Adrenal gland (tissue), 12 donors: ENCODE measurements around the gene SLC24A3. TPM values are rescaled to one million over a fixed set of nuclear protein-coding genes. Genes with fewer than 3 reads are reported as not detected.

Source experiments
- DNase-seq, 7 donors: peaks; one replicate each; pipeline ENCODE4 v3.0.0-alpha.2; 2019 to 2020
- H3K27ac ChIP-seq, 5 donors: fragments of 200-600 bp; sonication (generic) in 4 of 5; 1 replicate in 3 of 5; 2 replicates in 2 of 5; pipeline versions ENCODE4 v1.5.1 to v1.8.0; 2016 to 2020; ENCODE audit warnings: mild to moderate bottlenecking in 1 of 5
- H3K27me3 ChIP-seq: fragments of 200-600 bp; 2 replicates; pipeline ENCODE4 v1.8.0; 2021
- H3K36me3 ChIP-seq, 2 donors: fragments of 200-600 bp; replicated peaks in 1 of 2; 1 replicate in 1 of 2; 2 replicates in 1 of 2; pipeline versions ENCODE4 v1.5.1 to v1.8.0; 2018 to 2022
- H3K4me1 ChIP-seq, 2 donors: fragments of 200-600 bp; replicated peaks in 1 of 2; 1 replicate in 1 of 2; 2 replicates in 1 of 2; pipeline versions ENCODE4 v1.5.1 to v1.8.0; 2018 to 2021
- H3K4me3 ChIP-seq, 4 donors: fragments of 200-600 bp; sonication (generic) in 3 of 4; one replicate each; pipeline ENCODE4 v1.5.1; 2016 to 2018
- H3K9me3 ChIP-seq, 3 donors: fragments of 200-600 bp; sonication (generic) in 1 of 3; replicated peaks in 1 of 3; 1 replicate in 2 of 3; 2 replicates in 1 of 3; pipeline versions ENCODE4 v1.5.1 to v1.8.0; 2016 to 2021
- CTCF ChIP-seq, 6 experiments: fragments of 450-650 bp in 4 of 6; fragments of 200-600 bp in 2 of 6; sonication (generic) in 1 of 6; IDR thresholded peaks; 1 replicate in 5 of 6; 2 replicates in 1 of 6; pipeline versions ENCODE4 v1.5.1 to v1.8.0; 2016 to 2021; ENCODE audit warnings: antibody characterized with exemption in 6 of 6, mild to moderate bottlenecking in 2 of 6, moderate library complexity in 1 of 6
- POLR2A ChIP-seq, 2 donors: fragments of 450-650 bp; IDR thresholded peaks; one replicate each; pipeline ENCODE4 v1.6.1; 2017; ENCODE audit warnings: antibody characterized with exemption in 2 of 2, mild to moderate bottlenecking in 2 of 2, moderate library complexity in 1 of 2
- WGBS, 4 donors: extraction: QIAGEN DNeasy Blood & Tissue Kit in 2 of 4; methylation state at CpG; one replicate each; pipeline versions ENCODE4 v1.1.5 to v1.1.7; 2013 to 2017; 5-methylcytosine and 5-hydroxymethylcytosine counted together
- intact Hi-C, 2 donors: fragments of 100-400 bp; cut with DNase I; formaldehyde crosslinking; loops; one replicate each; pipeline versions ENCODE4 v1.14.1 to v1.15.0; 2022 to 2023
- polyA plus RNA-seq, 3 donors: library from polyadenylated mRNA; stranded (reverse); fragments of 200-250 nt in 2 of 3; fragments of 350-450 nt in 1 of 3; fragmentation: Illumina TruSeq in 1 of 3; extraction: RNeasy Lipid Tissue Mini Kit (QIAGEN cat#74804) in 1 of 3; gene quantifications; one replicate each; pipeline ENCODE4 v1.2.3, GENCODE V29; 2013 to 2014
- total RNA-seq, 9 donors: library from RNA; depleted of rRNA in 4 of 9; stranded (reverse); fragments of >200 nt in 4 of 9; fragments of 120-200 nt in 1 of 9; fragmentation: NEBNext Ultra II Directional in 1 of 9; extraction: Animal tissue kit (Norgen Biotek cat#: 25700) in 1 of 9; gene quantifications; one replicate each; pipeline versions ENCODE4 v1.1.0 to v1.2.4, GENCODE V29; 2013 to 2023
- donor health status: healthy with polysubstance abuse.
- donor health status: Bipolar disorder and iron deficiency.
- donor health status: DM: yes; HTN: yes; CAD: no.
- donor health status: DM: no; HTN: no; CAD: no.
- donor health status: DM: no; HTN: no; CAD: no.
- donor health status: DM: yes; HTN: yes; CAD: no.

SLC24A3 gene
- total and polyA plus RNA-seq, 12 donors: 0.89 to 44.4 (median 2.7) TPM

GRCh38 chr20:19540392-19540791 lies 327.9 kb downstream of the SLC24A3 start:
- Histone ChIP-seq H3K4me3 (no peak overlapping the region), H3K27ac (no peak overlapping the region), H3K9me3 (no peaks in the 10 kb centered on the region), H3K27me3 (no peaks in the 10 kb centered on the region), H3K36me3 (no peaks in the 10 kb centered on the region), H3K4me1 (no peaks in the 10 kb centered on the region)
- no peak for TF ChIP-seq CTCF (IDR thresholded peaks at IDR 0.05)
- TF ChIP-seq POLR2A (IDR thresholded peaks at IDR 0.05): no peak
- 64 to 67% (median 66%) methylated on average over 7 of the region's 7 CpGs for WGBS, 4 donors
- DNase-seq: no peak
- intact Hi-C loops: no loop called here

- no peak overlapping the region for H3K4me3 ChIP-seq
- DNase-seq: no peak
- no peaks in the 10 kb centered on the region for H3K9me3 ChIP-seq
- H3K27ac ChIP-seq: no peak overlapping the region
- TF ChIP-seq POLR2A (IDR thresholded peaks at IDR 0.05) (no peak), CTCF (IDR thresholded peaks at IDR 0.05) (no peak)
- 74 to 78% (median 75%) methylated on average over 6 of the region's 6 CpGs for WGBS, 4 donors
- no peaks in the 10 kb centered on the region for H3K36me3 ChIP-seq
- intact Hi-C loops: no loop called here
- H3K4me1 ChIP-seq: no peaks in the 10 kb centered on the region
- H3K27me3 ChIP-seq: no peaks in the 10 kb centered on the region
Measured at GRCh38 chr20:19543101-19543500, 330.7 kb downstream of the SLC24A3 start.

- TF ChIP-seq CTCF (IDR thresholded peaks at IDR 0.05): no peak
- no peak for TF ChIP-seq POLR2A (IDR thresholded peaks at IDR 0.05)
- Histone ChIP-seq H3K4me1 (no peaks in the 10 kb centered on the region), H3K27me3 (no peaks in the 10 kb centered on the region), H3K4me3 (no peak overlapping the region), H3K9me3 (no peaks in the 10 kb centered on the region), H3K27ac (no peak overlapping the region), H3K36me3 (no peaks in the 10 kb centered on the region)
- WGBS, 4 donors: 85 to 92% (median 87%) methylated on average over 7 of the region's 7 CpGs
- no peak for DNase-seq
- intact Hi-C loops: no loop called here
Measured at GRCh38 chr20:19544684-19545083, 332.2 kb downstream of the SLC24A3 start.

- WGBS, 4 donors: 85 to 100% (median 92%) methylated on average over 2 of the region's 2 CpGs
Measured at GRCh38 chr20:19546648-19547047, 334.2 kb downstream of the SLC24A3 start.

More at GRCh38 chr20:19546648-19547047, 334.2 kb downstream of the SLC24A3 start:
- Histone ChIP-seq H3K4me1 (peaks cover 0 to under 1% of the 10 kb centered on the region in 2 donors), H3K4me3 (no peak overlapping the region), H3K9me3 (no peaks in the 10 kb centered on the region), H3K27me3 (no peaks in the 10 kb centered on the region), H3K36me3 (no peaks in the 10 kb centered on the region), H3K27ac (no peak overlapping the region)
- intact Hi-C loops: no loop called here
- TF ChIP-seq POLR2A (IDR thresholded peaks at IDR 0.05): no peak
- no peak for TF ChIP-seq CTCF (IDR thresholded peaks at IDR 0.05)
- DNase-seq: no peak
